CD14-positive monocyte (primary cell): ENCODE results near the gene TIAM2. TPM values are rescaled to one million over a fixed set of nuclear protein-coding genes. Genes with fewer than 3 reads are reported as not detected.

Experiments used
- DNase-seq, 3 donors: peaks; one replicate each; pipeline ENCODE4 v3.0.0-alpha.2; 2011 to 2022
- H2AFZ ChIP-seq: 2 replicates; pipeline ENCODE4 v1.6.0; 2012; ENCODE audit warnings: mild to moderate bottlenecking, low read depth, low read length, inconsistent platforms; ENCODE audit not compliant: insufficient read depth, poor library complexity, severe bottlenecking
- H3K27ac ChIP-seq, 2 donors: 1 replicate in 1 of 2; 2 replicates in 1 of 2; pipeline ENCODE4 v1.5.1; 2012 to 2013; ENCODE audit warnings: low read length in 2 of 2, control low read depth in 1 of 2, inconsistent platforms in 1 of 2, low read depth in 1 of 2, mild to moderate bottlenecking in 1 of 2
- H3K27me3 ChIP-seq, 2 donors: one replicate each; pipeline versions ENCODE4 v1.6.0 to v1.6.1; 2011 to 2013; ENCODE audit warnings: low read length in 2 of 2; ENCODE audit not compliant: control insufficient read depth in 2 of 2, insufficient read depth in 2 of 2
- H3K36me3 ChIP-seq, 2 donors: replicated peaks in 1 of 2; 1 replicate in 1 of 2; 2 replicates in 1 of 2; pipeline versions ENCODE4 v1.5.1 to v1.6.1; 2012 to 2013; ENCODE audit warnings: low read length in 2 of 2, control low read depth in 1 of 2, inconsistent platforms in 1 of 2, mild to moderate bottlenecking in 1 of 2; ENCODE audit not compliant: insufficient read depth in 2 of 2, control insufficient read depth in 1 of 2
- H3K4me1 ChIP-seq, 2 donors: 1 replicate in 1 of 2; 2 replicates in 1 of 2; pipeline versions ENCODE4 v1.5.1 to v1.6.1; 2012 to 2013; ENCODE audit warnings: low read length in 2 of 2, control low read depth in 1 of 2, inconsistent platforms in 1 of 2, mild to moderate bottlenecking in 1 of 2, moderate library complexity in 1 of 2; ENCODE audit not compliant: insufficient read depth in 2 of 2, control insufficient read depth in 1 of 2
- H3K4me2 ChIP-seq: replicated peaks from 2 replicates; pipeline ENCODE3; 2012; ENCODE audit warnings: low read length, moderate library complexity, mild to moderate bottlenecking; ENCODE audit not compliant: poor library complexity, severe bottlenecking; ENCODE audit errors: extremely low read depth
- H3K4me3 ChIP-seq, 3 experiments: fragments of 200-600 bp in 1 of 3; sonication (generic) in 1 of 3; replicated peaks in 1 of 3; 1 replicate in 2 of 3; 2 replicates in 1 of 3; pipeline ENCODE4 v1.5.1; 2011 to 2013; ENCODE audit warnings: low read length in 3 of 3, mild to moderate bottlenecking in 3 of 3, control low read depth in 2 of 3, low read depth in 2 of 3, inconsistent platforms in 1 of 3, moderate library complexity in 1 of 3
- H3K79me2 ChIP-seq: 2 replicates; pipeline ENCODE4 v1.6.0; 2012; ENCODE audit warnings: mild to moderate bottlenecking, control low read depth, inconsistent platforms, low read length, moderate library complexity; ENCODE audit not compliant: insufficient read depth
- H3K9ac ChIP-seq: 2 replicates; pipeline ENCODE4 v1.6.0; 2017; ENCODE audit warnings: low read length, mild to moderate bottlenecking; ENCODE audit not compliant: insufficient read depth, poor library complexity, severe bottlenecking
- H3K9me3 ChIP-seq, 2 donors: replicated peaks in 1 of 2; 1 replicate in 1 of 2; 2 replicates in 1 of 2; pipeline versions ENCODE4 v1.5.1 to v1.6.1; 2012 to 2013; ENCODE audit warnings: low read length in 2 of 2, control low read depth in 1 of 2; ENCODE audit not compliant: control insufficient read depth in 1 of 2, insufficient read depth in 1 of 2
- H4K20me1 ChIP-seq: 2 replicates; pipeline ENCODE4 v1.6.0; 2012; ENCODE audit warnings: mild to moderate bottlenecking, low read length, control low read depth, moderate library complexity; ENCODE audit not compliant: insufficient read depth
- H3K27ac Mint-ChIP-seq, 7 donors: one replicate each; pipeline ENCODE4 v1.8.0; 2020; ENCODE audit warnings: mild to moderate bottlenecking in 7 of 7, mixed read lengths in 7 of 7, moderate library complexity in 6 of 7, inconsistent platforms in 2 of 7
- H3K27me3 Mint-ChIP-seq, 3 donors: one replicate each; pipeline ENCODE4 v1.8.0; 2021 to 2022; ENCODE audit warnings: low read depth in 3 of 3, mild to moderate bottlenecking in 3 of 3, mixed read lengths in 3 of 3, moderate library complexity in 3 of 3, inconsistent platforms in 1 of 3
- H3K36me3 Mint-ChIP-seq, 2 donors: one replicate each; pipeline ENCODE4 v1.8.0; 2020; ENCODE audit warnings: mixed read lengths in 2 of 2, inconsistent platforms in 1 of 2, mild to moderate bottlenecking in 1 of 2
- H3K4me1 Mint-ChIP-seq: one replicate; pipeline ENCODE4 v1.8.0; 2020; ENCODE audit warnings: mild to moderate bottlenecking, mixed read lengths
- H3K4me3 Mint-ChIP-seq, 2 donors: one replicate each; pipeline ENCODE4 v1.8.0; 2020; ENCODE audit warnings: mild to moderate bottlenecking in 2 of 2, mixed read lengths in 2 of 2, moderate library complexity in 1 of 2
- H3K9me3 Mint-ChIP-seq, 7 donors: one replicate each; pipeline ENCODE4 v1.8.0; 2020 to 2022; ENCODE audit warnings: mixed read lengths in 7 of 7, mild to moderate bottlenecking in 6 of 7, moderate library complexity in 6 of 7, inconsistent platforms in 2 of 7
- WGBS: methylation state at CpG from one replicate; pipeline ENCODE4 v1.1.5; 2013; ENCODE audit warnings: missing lambda C conversion rate; ENCODE audit not compliant: insufficient coverage; 5-methylcytosine and 5-hydroxymethylcytosine counted together
- intact Hi-C, 2 donors: fragments of 100-400 bp; cut with micrococcal nuclease; formaldehyde crosslinking; loops; one replicate each; pipeline versions ENCODE4 v1.15.0 to v1.15.1; 2023
- polyA plus RNA-seq, 3 donors: library from polyadenylated mRNA; depleted of rRNA in 1 of 3; unstranded in 2 of 3; stranded (reverse) in 1 of 3; fragments of 300-500 nt in 2 of 3; fragments of >200 nt in 1 of 3; fragmentation: Illumina TruSeq in 2 of 3; gene quantifications; 1 replicate in 2 of 3; 2 replicates in 1 of 3; pipeline ENCODE4 v1.2.3, GENCODE V29; 2012 to 2021
- TF ChIP-seq, protein P1 (sequence below): fragments of 200-600 bp; IDR thresholded peaks from one replicate; pipeline ENCODE4 v1.8.0; 2022; ENCODE audit warnings: antibody characterized with exemption, mild to moderate bottlenecking

The TIAM2 gene
- polyA plus RNA-seq, 3 donors, result 0.25 to 4.2 (median 0.67) TPM

DNA sequence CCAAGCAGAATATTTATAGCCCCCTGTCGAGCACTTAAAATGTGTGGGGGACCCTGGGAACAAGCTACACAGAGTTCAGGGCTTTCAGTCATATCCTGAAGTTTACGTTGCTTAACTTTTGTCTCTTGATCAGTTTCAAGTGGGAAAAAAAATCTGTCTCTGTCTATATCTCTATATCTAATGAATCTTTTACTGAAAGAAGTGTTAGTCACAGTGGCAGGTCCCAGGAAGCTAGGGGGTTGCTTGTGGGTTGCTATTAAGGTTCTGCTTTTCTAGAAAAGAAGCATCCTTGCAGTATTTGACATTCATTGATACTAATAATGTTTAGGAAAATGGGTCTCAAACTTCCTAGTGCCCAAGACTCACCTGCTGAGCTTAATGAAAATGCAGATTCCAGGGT lies 192.0 kb downstream of the TIAM2 start:
- H3K27ac Mint-ChIP-seq, result no peak overlapping the region
- peaks cover 17% of the 10 kb centered on the region for H3K4me1 Mint-ChIP-seq
- H3K9me3 Mint-ChIP-seq, result no peaks in the 10 kb centered on the region
- H3K4me3 ChIP-seq, result no peak overlapping the region
- no peaks in the 10 kb centered on the region for H3K36me3 Mint-ChIP-seq
- no CpG with 5 or more reads among the region's 2 CpGs for WGBS
- DNase-seq, result no peak
- H3K4me1 ChIP-seq, result peaks cover 4 to 8% of the 10 kb centered on the region in 2 donors
- no peaks in the 10 kb centered on the region for H4K20me1 ChIP-seq
- H3K9me3 ChIP-seq, result no peaks in the 10 kb centered on the region
- peaks cover 2% of the 10 kb centered on the region in 3 donors for H3K27me3 Mint-ChIP-seq
- no peaks in the 10 kb centered on the region for H3K79me2 ChIP-seq
- no peaks in the 10 kb centered on the region for H3K36me3 ChIP-seq
- intact Hi-C loops, result no loop called here
- no peak overlapping the region for H3K27ac ChIP-seq
- H3K4me2 ChIP-seq, result no peak overlapping the region
- no peaks in the 10 kb centered on the region for H3K27me3 ChIP-seq
- no peak overlapping the region for H3K4me3 Mint-ChIP-seq
- TF ChIP-seq, protein P1, sequence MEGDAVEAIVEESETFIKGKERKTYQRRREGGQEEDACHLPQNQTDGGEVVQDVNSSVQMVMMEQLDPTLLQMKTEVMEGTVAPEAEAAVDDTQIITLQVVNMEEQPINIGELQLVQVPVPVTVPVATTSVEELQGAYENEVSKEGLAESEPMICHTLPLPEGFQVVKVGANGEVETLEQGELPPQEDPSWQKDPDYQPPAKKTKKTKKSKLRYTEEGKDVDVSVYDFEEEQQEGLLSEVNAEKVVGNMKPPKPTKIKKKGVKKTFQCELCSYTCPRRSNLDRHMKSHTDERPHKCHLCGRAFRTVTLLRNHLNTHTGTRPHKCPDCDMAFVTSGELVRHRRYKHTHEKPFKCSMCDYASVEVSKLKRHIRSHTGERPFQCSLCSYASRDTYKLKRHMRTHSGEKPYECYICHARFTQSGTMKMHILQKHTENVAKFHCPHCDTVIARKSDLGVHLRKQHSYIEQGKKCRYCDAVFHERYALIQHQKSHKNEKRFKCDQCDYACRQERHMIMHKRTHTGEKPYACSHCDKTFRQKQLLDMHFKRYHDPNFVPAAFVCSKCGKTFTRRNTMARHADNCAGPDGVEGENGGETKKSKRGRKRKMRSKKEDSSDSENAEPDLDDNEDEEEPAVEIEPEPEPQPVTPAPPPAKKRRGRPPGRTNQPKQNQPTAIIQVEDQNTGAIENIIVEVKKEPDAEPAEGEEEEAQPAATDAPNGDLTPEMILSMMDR, result no peak
- H3K9ac ChIP-seq, result no peak overlapping the region
- no peak overlapping the region for H2AFZ ChIP-seq

DNA sequence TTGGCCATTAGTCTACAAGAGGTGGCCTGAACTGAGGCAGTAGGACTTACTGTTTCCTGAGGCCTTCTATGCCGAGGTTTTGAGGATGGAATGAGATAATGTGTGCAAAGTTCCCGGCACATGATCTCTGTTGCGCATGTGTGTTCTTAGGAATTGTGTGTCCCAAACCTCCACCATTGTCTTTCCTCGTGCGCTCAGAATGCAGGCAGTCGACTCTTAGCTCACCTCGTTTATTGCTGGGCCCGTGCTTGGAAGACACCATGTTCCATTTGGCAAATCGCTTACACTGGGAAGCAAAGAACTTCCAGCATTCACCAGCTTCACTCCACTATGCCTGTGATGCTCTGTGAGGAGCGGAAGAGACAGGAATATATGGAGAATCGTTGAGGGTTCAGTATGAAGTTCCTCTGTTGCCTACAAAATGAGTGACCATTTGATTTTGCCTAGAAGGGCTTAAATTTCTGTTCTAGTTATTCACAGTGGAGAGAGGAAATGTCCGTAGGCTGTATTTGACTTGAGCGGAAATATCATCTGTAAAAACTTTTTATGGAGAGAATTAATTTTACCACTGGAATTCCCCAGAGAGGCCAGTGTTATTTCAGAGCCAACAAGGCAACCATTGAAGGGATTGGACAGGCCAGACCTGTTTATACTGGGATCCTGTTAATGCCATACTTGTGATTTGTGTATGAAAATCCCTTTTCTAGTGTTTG lies 193.0 kb downstream of the TIAM2 start:
- Mint-ChIP-seq H3K9me3 (no peaks in the 10 kb centered on the region), H3K4me1 (peaks cover 14% of the 10 kb centered on the region), H3K27ac (no peak overlapping the region), H3K36me3 (no peaks in the 10 kb centered on the region), H3K27me3 (peaks cover 2% of the 10 kb centered on the region in 3 donors), H3K4me3 (no peak overlapping the region)
- Histone ChIP-seq H4K20me1 (no peaks in the 10 kb centered on the region), H3K27me3 (no peaks in the 10 kb centered on the region), H3K36me3 (no peaks in the 10 kb centered on the region), H3K4me1 (peaks cover 4 to 5% of the 10 kb centered on the region in 2 donors), H3K4me3 (no peak overlapping the region), H3K27ac (no peak overlapping the region), H2AFZ (no peak overlapping the region), H3K9ac (no peak overlapping the region), H3K4me2 (no peak overlapping the region), H3K79me2 (no peaks in the 10 kb centered on the region), H3K9me3 (no peaks in the 10 kb centered on the region)
- intact Hi-C loops, result no loop called here
- TF ChIP-seq, protein P1, result no peak
- 83% methylated on average over 6 of the region's 13 CpGs for WGBS
- DNase-seq, result no peak
